Measurements from ENCODE around the gene SLC7A6OS. TPM values are rescaled to one million over a fixed set of nuclear protein-coding genes. Genes with fewer than 3 reads are reported as not detected.

The SLC7A6OS gene
- total RNA-seq, 2 experiments from 2014 or later: 28.6 to 33.4 TPM

- Histone ChIP-seq H4K20me1 (ENCODE audit: insufficient read depth, low read length) (no peaks in the 10 kb centered on the region), H3K4me1 (ENCODE audit: insufficient read depth, low read length, poor library complexity, severe bottlenecking) (peaks cover 6% of the 10 kb centered on the region), H3K79me2 (ENCODE audit: insufficient read depth, low read depth, low read length) (no peaks in the 10 kb centered on the region), H3K27ac (ENCODE audit: low read depth, low read length, poor library complexity, severe bottlenecking) (no peak overlapping the region), H3K9me2 (ENCODE audit: insufficient read depth, low read length) (no peaks in the 10 kb centered on the region), H3K36me3 (ENCODE audit: insufficient read depth, low read length) (peaks cover 93% of the 10 kb centered on the region), H2AFZ (ENCODE audit: low read length) (no peak overlapping the region), H3K4me3 (ENCODE audit: low read depth, low read length, poor library complexity, severe bottlenecking) (no peak overlapping the region), H3K9me3 (ENCODE audit: low read length) (no peaks in the 10 kb centered on the region), H3K4me2 (ENCODE audit: low read length) (no peak overlapping the region)
- CTCF ChIA-PET (ENCODE audit: unreplicated experiment): no interaction called here
- DNase-seq (ENCODE audit: low spot score): no peak
- intact Hi-C loops (cut with micrococcal nuclease; ENCODE audit: unreplicated experiment): no loop called here
- TF ChIP-seq EZH2phosphoT487 (IDR thresholded peaks at IDR 0.05; ENCODE audit: borderline replicate concordance, low read depth, low read length): no peak
- POLR2A ChIA-PET: no interaction called here
- no TSS peak for BruUV-seq (replicated peaks)
Observed at GRCh38 chr16:68351463-68351862, 40.7 kb upstream of the SLC7A6OS start.

- H3K4me3 ChIP-seq (ENCODE audit: low read depth, low read length, poor library complexity, severe bottlenecking): no peak overlapping the region
- no TSS peak for BruUV-seq (replicated peaks)
- POLR2A ChIA-PET: no interaction called here
Observed at GRCh38 chr16:68350813-68351350, 40.1 kb upstream of the SLC7A6OS start.

GRCh38 chr16:68349838-68350410 is 39.2 kb upstream of the SLC7A6OS start:
- Histone ChIP-seq H3K4me3 (ENCODE audit: low read depth, low read length, poor library complexity, severe bottlenecking) (no peak overlapping the region), H3K4me2 (ENCODE audit: low read length) (no peak overlapping the region), H3K4me1 (ENCODE audit: insufficient read depth, low read length, poor library complexity, severe bottlenecking) (no peaks in the 10 kb centered on the region), H3K27ac (ENCODE audit: low read depth, low read length, poor library complexity, severe bottlenecking) (no peak overlapping the region), H3K36me3 (ENCODE audit: insufficient read depth, low read length) (peaks cover 93% of the 10 kb centered on the region), H4K20me1 (ENCODE audit: insufficient read depth, low read length) (no peaks in the 10 kb centered on the region), H2AFZ (ENCODE audit: low read length) (no peak overlapping the region), H3K9me2 (ENCODE audit: insufficient read depth, low read length) (no peaks in the 10 kb centered on the region), H3K9me3 (ENCODE audit: low read length) (no peaks in the 10 kb centered on the region), H3K79me2 (ENCODE audit: insufficient read depth, low read depth, low read length) (no peaks in the 10 kb centered on the region)
- ChIA-PET CTCF (ENCODE audit: unreplicated experiment) (no interaction called here), POLR2A (no interaction called here)
- BruUV-seq (replicated peaks): no TSS peak
- intact Hi-C loops (cut with micrococcal nuclease; ENCODE audit: unreplicated experiment): no loop called here
- TF ChIP-seq CTCF (conservative IDR thresholded peaks at IDR 0.05; ENCODE audit: low read length) (no peak), EZH2phosphoT487 (IDR thresholded peaks at IDR 0.05; ENCODE audit: borderline replicate concordance, low read depth, low read length) (no peak)
- DNase-seq (ENCODE audit: low spot score): no peak

More at GRCh38 chr16:68350813-68351350, 40.1 kb upstream of the SLC7A6OS start:
- CTCF ChIA-PET (ENCODE audit: unreplicated experiment): no interaction called here
- Histone ChIP-seq H3K9me3 (ENCODE audit: low read length) (no peaks in the 10 kb centered on the region), H3K9me2 (ENCODE audit: insufficient read depth, low read length) (no peaks in the 10 kb centered on the region), H3K4me2 (ENCODE audit: low read length) (no peak overlapping the region), H3K36me3 (ENCODE audit: insufficient read depth, low read length) (peaks cover 93% of the 10 kb centered on the region), H3K79me2 (ENCODE audit: insufficient read depth, low read depth, low read length) (no peaks in the 10 kb centered on the region), H4K20me1 (ENCODE audit: insufficient read depth, low read length) (no peaks in the 10 kb centered on the region), H3K4me1 (ENCODE audit: insufficient read depth, low read length, poor library complexity, severe bottlenecking) (peaks cover under 1% of the 10 kb centered on the region), H2AFZ (ENCODE audit: low read length) (no peak overlapping the region), H3K27ac (ENCODE audit: low read depth, low read length, poor library complexity, severe bottlenecking) (no peak overlapping the region)
- TF ChIP-seq CTCF (conservative IDR thresholded peaks at IDR 0.05; ENCODE audit: low read length) (no peak), EZH2phosphoT487 (IDR thresholded peaks at IDR 0.05; ENCODE audit: borderline replicate concordance, low read depth, low read length) (no peak)
- intact Hi-C loops (cut with micrococcal nuclease; ENCODE audit: unreplicated experiment): no loop called here
- DNase-seq (ENCODE audit: low spot score): no peak

Measured in OCI-LY7 (cell line).